Heart right ventricle (tissue), 16 donors: ENCODE data around the gene SLC16A10. TPM values are rescaled to one million over a fixed set of nuclear protein-coding genes. Genes with fewer than 3 reads are reported as not detected.

Experiments
- ATAC-seq, 8 donors: fragments of 200-7000 bp; cut with Tn5 transposase; one replicate each; pipeline ENCODE4 v1.9.1; 2020; ENCODE audit warnings: mild to moderate bottlenecking in 8 of 8, moderate library complexity in 8 of 8, moderate number of reproducible peaks in 1 of 8
- DNase-seq, 2 donors: peaks; one replicate each; pipeline ENCODE4 v3.0.0-alpha.2; 2020
- H3K27ac ChIP-seq, 10 donors: fragments of 200-600 bp; sonication (generic) in 2 of 10; one replicate each; pipeline versions ENCODE4 v1.5.0 to v1.8.0; 2020 to 2022; ENCODE audit warnings: mild to moderate bottlenecking in 3 of 10
- H3K27me3 ChIP-seq, 7 donors: fragments of 200-600 bp; one replicate each; pipeline ENCODE4 v1.8.0; 2021 to 2022; ENCODE audit warnings: mild to moderate bottlenecking in 2 of 7
- H3K36me3 ChIP-seq, 9 donors: fragments of 200-600 bp; sonication (generic) in 1 of 9; one replicate each; pipeline versions ENCODE4 v1.5.0 to v1.8.0; 2020 to 2022; ENCODE audit warnings: mild to moderate bottlenecking in 2 of 9
- H3K4me1 ChIP-seq, 9 donors: fragments of 200-600 bp; sonication (generic) in 1 of 9; one replicate each; pipeline versions ENCODE4 v1.5.0 to v1.8.0; 2020 to 2022; ENCODE audit warnings: mild to moderate bottlenecking in 4 of 9
- H3K4me3 ChIP-seq, 10 donors: fragments of 200-600 bp; sonication (generic) in 2 of 10; one replicate each; pipeline versions ENCODE4 v1.5.0 to v1.8.0; 2020 to 2022; ENCODE audit warnings: mild to moderate bottlenecking in 7 of 10, moderate library complexity in 2 of 10
- H3K9me3 ChIP-seq, 11 donors: fragments of 200-600 bp in 10 of 11; sonication (generic) in 2 of 11; one replicate each; pipeline versions ENCODE4 v1.5.0 to v1.8.0; 2013 to 2022; ENCODE audit warnings: mild to moderate bottlenecking in 2 of 11, control low read depth in 1 of 11, moderate library complexity in 1 of 11
- WGBS, 2 donors: extraction: QIAGEN DNeasy Blood & Tissue Kit; methylation state at CpG; one replicate each; pipeline ENCODE4 v1.1.7; 2013; ENCODE audit warnings: inconsistent platforms in 1 of 2; 5-methylcytosine and 5-hydroxymethylcytosine counted together
- intact Hi-C, 10 donors: fragments of 100-400 bp; cut with DNase I; formaldehyde crosslinking; loops; one replicate each; pipeline versions ENCODE4 v1.11.1 to v1.14.2; 2022
- polyA plus RNA-seq, 2 donors: library from polyadenylated mRNA; stranded (reverse); fragments of 200-250 nt; gene quantifications; one replicate each; pipeline ENCODE4 v1.2.3, GENCODE V29; 2013
- total RNA-seq, 10 donors: library from RNA; stranded (reverse); fragmentation: NEBNext Ultra II Directional in 3 of 10; extraction: Animal tissue kit (Norgen Biotek cat#: 25700) in 3 of 10; gene quantifications; one replicate each; pipeline versions ENCODE4 v1.2.1 to v1.2.4, GENCODE V29; 2021 to 2023
- TF ChIP-seq, protein P1 (sequence below), 9 donors: fragments of 200-600 bp; sonication (generic) in 2 of 9; IDR thresholded peaks; one replicate each; pipeline versions ENCODE4 v1.5.0 to v1.8.0; 2021 to 2022; ENCODE audit warnings: antibody characterized with exemption in 9 of 9, mild to moderate bottlenecking in 5 of 9, moderate library complexity in 1 of 9
- donor health status: Arrhythmogenic right ventricular cardiomyopathy.
- donor health status: ischemic (EF 13 %, LVEDD 7.1; RV severe dilation, severe dysfunction).
- donor health status: healthy with polysubstance abuse.
- donor health status: DM: no; HTN: yes; CAD: no.
- donor health status: DM: no; HTN: no; CAD: no.
- donor health status: ischemic (EF 25% LVEDD 6.9; RV normal size, moderate dysfunction).
- donor health status: ischemic (EF 25% LVEDD 5.7; RV mildly dilated, moderate dysfunction).
- donor health status: healthy.
- donor health status: DM: yes; HTN: yes; CAD: no.
- donor health status: Ischemic cardiomyopathy.
- donor health status: ischemic (EF 35%, LVEDD 5.7; RV mildly dilated, moderate dysfunction).
- donor health status: nonischemic (EF 11% LVEDD 7.7; RV severe dilation, severe dysfunction).
- donor health status: DM: yes; HTN: yes; CAD: no.
- donor health status: PGD.
- donor health status: ischemic (EF 29% LVEDD 5.4; RV normal size, mild dysfunction).
- donor health status: nonischemic (EF 23%, LVEDD 6.1; RV moderate dilation, normal function).

Gene SLC16A10
- total and polyA plus RNA-seq, 12 donors = 1.4 to 8.1 (median 5.7) TPM

DNA sequence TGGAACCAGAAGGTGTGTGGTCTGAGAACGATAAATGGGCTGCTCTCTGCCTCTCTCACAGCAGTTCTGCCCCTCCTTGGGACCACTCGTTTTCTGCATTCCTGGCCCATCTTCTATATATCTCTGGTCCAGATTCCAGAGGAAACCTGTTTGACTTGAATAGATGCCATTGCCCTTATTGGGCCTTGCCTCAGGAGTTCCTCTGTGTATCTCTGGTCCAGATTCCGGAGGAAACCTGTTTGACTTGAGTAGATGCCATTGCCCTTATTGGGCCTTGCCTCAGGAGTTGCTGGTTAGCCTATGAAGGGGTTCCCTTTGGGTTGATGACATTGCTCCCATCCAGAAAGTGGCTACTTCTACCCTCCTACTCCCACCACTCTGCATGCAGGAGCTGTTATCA, 189.4 kb downstream of the SLC16A10 start:
- H3K36me3 ChIP-seq = peaks cover 0 to 92% (median 35%) of the 10 kb centered on the region in 9 donors
- peaks cover 0 to 45% (median 21%) of the 10 kb centered on the region in 11 donors for H3K9me3 ChIP-seq
- H3K4me3 ChIP-seq = no peak overlapping the region
- intact Hi-C loops = no loop called here
- WGBS, 2 donors = 95 to 99% methylated on average over 3 of the region's 3 CpGs
- TF ChIP-seq, protein P1, sequence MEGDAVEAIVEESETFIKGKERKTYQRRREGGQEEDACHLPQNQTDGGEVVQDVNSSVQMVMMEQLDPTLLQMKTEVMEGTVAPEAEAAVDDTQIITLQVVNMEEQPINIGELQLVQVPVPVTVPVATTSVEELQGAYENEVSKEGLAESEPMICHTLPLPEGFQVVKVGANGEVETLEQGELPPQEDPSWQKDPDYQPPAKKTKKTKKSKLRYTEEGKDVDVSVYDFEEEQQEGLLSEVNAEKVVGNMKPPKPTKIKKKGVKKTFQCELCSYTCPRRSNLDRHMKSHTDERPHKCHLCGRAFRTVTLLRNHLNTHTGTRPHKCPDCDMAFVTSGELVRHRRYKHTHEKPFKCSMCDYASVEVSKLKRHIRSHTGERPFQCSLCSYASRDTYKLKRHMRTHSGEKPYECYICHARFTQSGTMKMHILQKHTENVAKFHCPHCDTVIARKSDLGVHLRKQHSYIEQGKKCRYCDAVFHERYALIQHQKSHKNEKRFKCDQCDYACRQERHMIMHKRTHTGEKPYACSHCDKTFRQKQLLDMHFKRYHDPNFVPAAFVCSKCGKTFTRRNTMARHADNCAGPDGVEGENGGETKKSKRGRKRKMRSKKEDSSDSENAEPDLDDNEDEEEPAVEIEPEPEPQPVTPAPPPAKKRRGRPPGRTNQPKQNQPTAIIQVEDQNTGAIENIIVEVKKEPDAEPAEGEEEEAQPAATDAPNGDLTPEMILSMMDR (IDR thresholded peaks at IDR 0.05) = no peak
- no peak for DNase-seq
- no peaks in the 10 kb centered on the region for H3K27me3 ChIP-seq
- H3K27ac ChIP-seq = no peak overlapping the region
- ATAC-seq = no peak
- no peaks in the 10 kb centered on the region for H3K4me1 ChIP-seq

DNA sequence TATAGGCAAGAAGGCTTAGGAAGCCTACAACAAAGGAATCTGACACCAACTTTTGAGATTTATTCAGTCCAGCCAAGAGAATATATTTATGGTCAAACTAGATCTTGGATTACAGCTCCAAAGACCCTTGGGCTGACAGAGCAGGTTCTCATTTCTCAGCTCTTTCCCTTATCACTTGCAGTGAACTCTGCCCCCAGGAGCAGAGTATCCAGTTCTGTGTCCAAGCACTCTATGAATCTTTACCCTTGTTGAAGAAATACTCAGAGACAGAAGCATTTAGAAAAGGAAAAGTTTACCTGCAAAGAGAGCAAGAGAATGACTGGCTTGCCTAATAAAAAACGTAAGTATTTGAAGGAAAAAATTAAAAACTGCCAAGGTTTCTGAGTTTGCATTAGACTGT, 190.5 kb downstream of the SLC16A10 start:
- peaks cover 0 to 82% (median 35%) of the 10 kb centered on the region in 9 donors for H3K36me3 ChIP-seq
- ATAC-seq (no peak), DNase-seq (no peak)
- no peaks in the 10 kb centered on the region for H3K27me3 ChIP-seq
- WGBS, 2 donors = 94 to 99% methylated on average over 1 of the region's 1 CpG
- no peak overlapping the region for H3K4me3 ChIP-seq
- no peaks in the 10 kb centered on the region for H3K4me1 ChIP-seq
- peaks cover 0 to 37% (median 21%) of the 10 kb centered on the region in 11 donors for H3K9me3 ChIP-seq
- no peak overlapping the region for H3K27ac ChIP-seq
- TF ChIP-seq, protein P1 (IDR thresholded peaks at IDR 0.05) = no peak
- intact Hi-C loops = no loop called here

DNA sequence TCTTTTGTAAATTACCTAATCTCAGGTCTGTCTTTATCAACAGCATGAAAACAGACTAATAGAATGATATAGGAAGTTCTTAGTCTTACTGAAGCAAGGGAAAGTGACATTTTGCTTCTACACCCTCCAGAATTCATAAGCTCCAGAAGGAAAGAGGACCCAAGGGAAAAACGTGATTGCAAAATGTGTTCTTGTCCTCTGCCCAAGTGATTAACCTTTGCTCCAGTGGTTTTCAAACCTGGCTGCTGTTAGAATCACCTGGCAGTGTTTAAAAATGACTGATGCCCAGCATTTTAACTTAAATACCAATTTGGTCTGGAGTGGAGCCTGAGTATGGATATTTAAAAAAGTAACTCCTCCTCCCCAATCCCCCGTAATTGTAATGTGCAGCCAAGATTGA, 191.4 kb downstream of the SLC16A10 start:
- 90 to 94% methylated on average over 2 of the region's 2 CpGs for WGBS, 2 donors
- TF ChIP-seq, protein P1 (IDR thresholded peaks at IDR 0.05) = no peak
- H3K36me3 ChIP-seq = peaks cover 0 to 81% (median 31%) of the 10 kb centered on the region in 9 donors
- no peak overlapping the region for H3K27ac ChIP-seq
- DNase-seq (no peak), ATAC-seq (no peak)
- peaks cover 0 to 27% (median 16%) of the 10 kb centered on the region in 11 donors for H3K9me3 ChIP-seq
- H3K4me3 ChIP-seq = no peak overlapping the region
- intact Hi-C loops = no loop called here
- no peaks in the 10 kb centered on the region for H3K4me1 ChIP-seq
- H3K27me3 ChIP-seq = no peaks in the 10 kb centered on the region

DNA sequence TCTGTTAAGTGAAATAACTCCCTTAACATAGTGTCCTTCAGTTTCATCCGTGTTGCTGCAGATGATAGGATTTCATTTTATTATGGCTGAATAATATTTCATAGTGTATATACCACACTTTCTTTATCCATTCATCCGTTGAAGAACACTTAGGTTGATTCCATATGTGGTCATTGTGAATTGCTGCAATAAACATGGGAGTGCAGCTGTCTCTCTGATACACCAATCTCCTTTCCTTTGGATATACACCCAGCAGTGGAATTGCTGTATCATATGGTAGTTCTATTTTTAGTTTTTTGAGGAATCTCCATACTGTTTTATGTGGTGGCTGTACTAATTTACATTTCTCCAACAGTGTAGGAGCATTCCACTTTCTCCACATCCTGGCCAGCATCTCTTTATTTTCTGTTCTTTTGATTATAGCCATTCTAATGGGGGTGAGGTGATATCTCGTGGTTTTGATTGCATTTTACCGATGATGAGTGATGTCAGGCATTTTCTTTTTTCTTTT, 193.2 kb downstream of the SLC16A10 start:
- ATAC-seq = no peak
- no peak for DNase-seq
- H3K4me1 ChIP-seq = no peaks in the 10 kb centered on the region
- H3K9me3 ChIP-seq = peaks cover 0 to 10% (median under 1%) of the 10 kb centered on the region in 11 donors
- H3K27ac ChIP-seq = no peak overlapping the region
- intact Hi-C loops = no loop called here
- no peaks in the 10 kb centered on the region for H3K27me3 ChIP-seq
- peaks cover 0 to 64% (median 20%) of the 10 kb centered on the region in 9 donors for H3K36me3 ChIP-seq
- no peak overlapping the region for H3K4me3 ChIP-seq
- 96 to 98% methylated on average over 4 of the region's 4 CpGs for WGBS, 2 donors
- TF ChIP-seq, protein P1 (IDR thresholded peaks at IDR 0.05) = no peak

Other genes with a start within 250 kb of the SLC16A10 start
- gene AMD1, start 212.7 kb upstream of the SLC16A10 start, total RNA-seq = 100 to 1,000 TPM in 1 of 10 donors, 10 to 100 TPM in 9; 38.0 to 101 (median 55.3) TPM
- 10 to 100 TPM; 34.2 to 38.6 TPM for gene AMD1, start 212.7 kb upstream of the SLC16A10 start, polyA plus RNA-seq
- 100 to 1,000 TPM in 8 of 10 donors, 10 to 100 TPM in 2; 96.0 to 128 (median 107) TPM for gene GTF3C6, start 128.8 kb upstream of the SLC16A10 start, total RNA-seq
- 100 to 1,000 TPM in 1 of 2 donors, 10 to 100 TPM in 1; 95.9 to 102 TPM for gene GTF3C6, start 128.8 kb upstream of the SLC16A10 start, polyA plus RNA-seq
- gene RPF2, start 105.5 kb upstream of the SLC16A10 start, total RNA-seq = 10 to 100 TPM; 16.7 to 29.8 (median 22.0) TPM
- gene RPF2, start 105.5 kb upstream of the SLC16A10 start, polyA plus RNA-seq = 10 to 100 TPM; 29.7 to 39.2 TPM